HL-60 (cell line): ENCODE measurements around the gene PICK1.

Source experiments
- CTCF ChIP-seq: IDR thresholded peaks from one replicate; pipeline ENCODE4 v1.5.1; 2011; ENCODE audit warnings: low read length, control low read depth, inconsistent platforms; ENCODE audit not compliant: insufficient read depth
- POLR2AphosphoS5 ChIP-seq: IDR thresholded peaks from 2 replicates; pipeline ENCODE4 v1.6.1; 2012; ENCODE audit warnings: low read depth
- REST ChIP-seq: IDR thresholded peaks from 2 replicates; pipeline ENCODE4 v1.6.1; 2012; ENCODE audit warnings: low read depth; ENCODE audit not compliant: insufficient replicate concordance
- SPI1 ChIP-seq: IDR thresholded peaks from 2 replicates; pipeline ENCODE4 v1.6.1; 2012; ENCODE audit warnings: low read depth, mild to moderate bottlenecking, borderline replicate concordance

GRCh38 chr22:38017272-38017920, 39.8 kb upstream of the PICK1 start:
- no peak for TF ChIP-seq SPI1
- no peak for TF ChIP-seq CTCF
- TF ChIP-seq POLR2AphosphoS5, result no peak
- no peak for TF ChIP-seq REST
